WTC11 (cell line): ENCODE data around the gene KAT8. TPM values are rescaled to one million over a fixed set of nuclear protein-coding genes. Genes with fewer than 3 reads are reported as not detected.

Experiments used
- ATAC-seq: fragments of 200-7000 bp; cut with Tn5 transposase; 2 replicates; pipeline ENCODE4 v1.10.0; 2021; ENCODE audit warnings: mild to moderate bottlenecking, moderate library complexity
- CTCF ChIA-PET: fragments of 300-600 bp; sonication (Branson Sonifier 250); formaldehyde crosslinking; loops from one replicate; lab custom pipeline; 2021; ENCODE audit warnings: antibody characterized with exemption; lab: Charles Lee
- POLR2A ChIA-PET: fragments of 350-600 bp; sonication (Branson Sonifier 250); formaldehyde crosslinking; loops from one replicate; lab custom pipeline; 2021; ENCODE audit warnings: antibody characterized with exemption; lab: Charles Lee
- DNase-seq: peaks from one replicate; pipeline ENCODE4 v3.0.0; 2021; ENCODE audit warnings: low spot score
- H3K27ac Mint-ChIP-seq: 2 replicates; pipeline ENCODE4 v1.8.0; 2021; ENCODE audit warnings: mixed read lengths
- H3K27me3 Mint-ChIP-seq: 2 replicates; pipeline ENCODE4 v1.8.0; 2021; ENCODE audit warnings: low read depth, mild to moderate bottlenecking, moderate library complexity, mixed read lengths
- H3K36me3 Mint-ChIP-seq: 2 replicates; pipeline ENCODE4 v1.8.0; 2021; ENCODE audit warnings: mixed read lengths
- H3K4me1 Mint-ChIP-seq: 2 replicates; pipeline ENCODE4 v1.8.0; 2022; ENCODE audit warnings: mixed read lengths
- H3K4me3 Mint-ChIP-seq: 2 replicates; pipeline ENCODE4 v1.8.0; 2021; ENCODE audit warnings: mild to moderate bottlenecking, moderate library complexity, mixed read lengths
- H3K9me3 Mint-ChIP-seq: 2 replicates; pipeline ENCODE4 v1.8.0; 2021; ENCODE audit warnings: mixed read lengths
- CDX4 ChIP-seq: fragments of 250-450 bp; sonication (Bioruptor Pico); IDR thresholded peaks from 2 replicates; pipeline ENCODE4 v1.9.0; 2021; ENCODE audit warnings: moderate library complexity, mild to moderate bottlenecking, inconsistent platforms, borderline replicate concordance
- ELF4 ChIP-seq: sonication (generic); formaldehyde crosslinking; IDR thresholded peaks from 2 replicates; pipeline ENCODE4 v1.8.1; 2022; ENCODE audit warnings: low read depth, mild to moderate bottlenecking, moderate library complexity, missing genetic modification reagents
- EMX1 ChIP-seq: fragments of 250-450 bp; sonication (Bioruptor Pico); IDR thresholded peaks from 2 replicates; pipeline ENCODE4 v1.8.0; 2021; ENCODE audit warnings: mild to moderate bottlenecking
- ESRRA ChIP-seq: sonication (generic); formaldehyde crosslinking; IDR thresholded peaks from 2 replicates; pipeline ENCODE4 v1.8.1; 2022; ENCODE audit warnings: mild to moderate bottlenecking, missing genetic modification reagents, borderline replicate concordance
- FOXK1 ChIP-seq: sonication (generic); formaldehyde crosslinking; IDR thresholded peaks from 2 replicates; pipeline ENCODE4 v1.8.0; 2022; ENCODE audit warnings: mild to moderate bottlenecking, moderate library complexity, missing genetic modification reagents
- GABPB1 ChIP-seq: sonication (generic); formaldehyde crosslinking; IDR thresholded peaks from 2 replicates; pipeline ENCODE4 v1.8.1; 2023; ENCODE audit warnings: mild to moderate bottlenecking, missing genetic modification reagents
- GTF2I ChIP-seq: fragments of 250-450 bp; sonication (Bioruptor Pico); conservative IDR thresholded peaks from 2 replicates; pipeline ENCODE4 v1.4.0; 2021; ENCODE audit warnings: mild to moderate bottlenecking
- JUN ChIP-seq: sonication (generic); formaldehyde crosslinking; IDR thresholded peaks from 2 replicates; pipeline ENCODE4 v1.8.0; 2023; ENCODE audit warnings: mild to moderate bottlenecking, missing genetic modification reagents
- NR2C2 ChIP-seq: sonication (generic); formaldehyde crosslinking; IDR thresholded peaks from 2 replicates; pipeline ENCODE4 v1.8.0; 2022; ENCODE audit warnings: mild to moderate bottlenecking, missing genetic modification reagents
- OVOL2 ChIP-seq: fragments of 250-450 bp; sonication (Bioruptor Pico); IDR thresholded peaks from 2 replicates; pipeline ENCODE4 v1.9.0; 2021; ENCODE audit warnings: mild to moderate bottlenecking, borderline replicate concordance
- RORB ChIP-seq: fragments of 250-450 bp; sonication (Bioruptor Pico); IDR thresholded peaks from 2 replicates; pipeline ENCODE4 v1.9.0; 2021; ENCODE audit warnings: mild to moderate bottlenecking
- SMAD4 ChIP-seq: sonication (generic); formaldehyde crosslinking; IDR thresholded peaks from 2 replicates; pipeline ENCODE4 v1.8.0; 2022; ENCODE audit warnings: mild to moderate bottlenecking, missing genetic modification reagents
- TCF7 ChIP-seq: sonication (generic); formaldehyde crosslinking; IDR thresholded peaks from 2 replicates; pipeline ENCODE4 v1.8.0; 2022; ENCODE audit warnings: mild to moderate bottlenecking, low read depth, missing genetic modification reagents, moderate library complexity
- ZNF121 ChIP-seq: sonication (generic); formaldehyde crosslinking; IDR thresholded peaks from 2 replicates; pipeline ENCODE4 v1.8.0; 2023; ENCODE audit warnings: missing genetic modification reagents
- ZNF219 ChIP-seq: sonication (generic); formaldehyde crosslinking; IDR thresholded peaks from 2 replicates; pipeline ENCODE4 v1.8.0; 2023; ENCODE audit warnings: missing genetic modification reagents, mild to moderate bottlenecking, borderline replicate concordance
- ZNF232 ChIP-seq: sonication (generic); formaldehyde crosslinking; IDR thresholded peaks from 2 replicates; pipeline ENCODE4 v1.8.0; 2022; ENCODE audit warnings: mild to moderate bottlenecking, missing genetic modification reagents
- ZNF317 ChIP-seq: sonication (generic); formaldehyde crosslinking; IDR thresholded peaks from 2 replicates; pipeline ENCODE4 v1.8.1; 2023; ENCODE audit warnings: low read depth, mild to moderate bottlenecking, moderate library complexity, missing genetic modification reagents, borderline replicate concordance
- ZSCAN18 ChIP-seq: fragments of 250-450 bp; sonication (Bioruptor Pico); IDR thresholded peaks from 2 replicates; pipeline ENCODE4 v2.1.2; 2022; ENCODE audit warnings: mild to moderate bottlenecking, moderate library complexity
- total RNA-seq: library from RNA; stranded (reverse); gene quantifications from 3 replicates; pipeline ENCODE4 v1.2.3, GENCODE V29; 2021
- TF ChIP-seq, protein P1 (sequence below): sonication (generic); formaldehyde crosslinking; conservative IDR thresholded peaks from 2 replicates; pipeline ENCODE4 v1.8.1; 2022; ENCODE audit warnings: mild to moderate bottlenecking, missing genetic modification reagents
- TF ChIP-seq, protein P2 (sequence below): sonication (generic); formaldehyde crosslinking; IDR thresholded peaks from 2 replicates; pipeline ENCODE4 v1.8.1; 2022; ENCODE audit warnings: mild to moderate bottlenecking, moderate library complexity, missing genetic modification reagents
- TF ChIP-seq, protein P3 (sequence below): sonication (generic); formaldehyde crosslinking; IDR thresholded peaks from 2 replicates; pipeline ENCODE4 v1.8.1; 2023; ENCODE audit warnings: mild to moderate bottlenecking, moderate library complexity, missing genetic modification reagents
- TF ChIP-seq, protein P4 (sequence below): sonication (generic); formaldehyde crosslinking; IDR thresholded peaks from 2 replicates; pipeline ENCODE4 v1.8.1; 2023; ENCODE audit warnings: mild to moderate bottlenecking, missing genetic modification reagents, moderate library complexity
- TF ChIP-seq, protein P5 (sequence below): fragments of 250-450 bp; sonication (Bioruptor Pico); IDR thresholded peaks from 2 replicates; pipeline ENCODE4 v1.9.0; 2021; ENCODE audit warnings: mild to moderate bottlenecking
- TF ChIP-seq, protein P6 (sequence below): sonication (generic); formaldehyde crosslinking; IDR thresholded peaks from 2 replicates; pipeline ENCODE4 v1.8.0; 2023; ENCODE audit warnings: mild to moderate bottlenecking, missing genetic modification reagents

The KAT8 gene
- total RNA-seq, 1 experiment from 2014 or later = 70.8 TPM

- H3K36me3 Mint-ChIP-seq = peaks cover 29% of the 10 kb centered on the region
- no peaks in the 10 kb centered on the region for H3K4me1 Mint-ChIP-seq
- no peak overlapping the region for H3K4me3 Mint-ChIP-seq
- no peaks in the 10 kb centered on the region for H3K9me3 Mint-ChIP-seq
- peak overlapping the region; percentile 74 for H3K27ac Mint-ChIP-seq
- H3K27me3 Mint-ChIP-seq = no peaks in the 10 kb centered on the region
- ChIA-PET CTCF (interaction anchor here (1.0 kb wide), 1 partner anchor 35 kb away, joined by 3 read pairs; the partner anchor contains the start of gene KAT8), POLR2A (no interaction called here)
- no peak for DNase-seq
- TF ChIP-seq RORB (CRISPR knock-in tag) (no peak), TCF7 (no peak), ZSCAN18 (no peak), CDX4 (no peak), GTF2I (no peak), ZNF232 (CRISPR knock-in tag) (no peak)
- TF ChIP-seq, protein P1, sequence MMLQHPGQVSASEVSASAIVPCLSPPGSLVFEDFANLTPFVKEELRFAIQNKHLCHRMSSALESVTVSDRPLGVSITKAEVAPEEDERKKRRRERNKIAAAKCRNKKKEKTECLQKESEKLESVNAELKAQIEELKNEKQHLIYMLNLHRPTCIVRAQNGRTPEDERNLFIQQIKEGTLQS = no peak
- TF ChIP-seq, protein P2, sequence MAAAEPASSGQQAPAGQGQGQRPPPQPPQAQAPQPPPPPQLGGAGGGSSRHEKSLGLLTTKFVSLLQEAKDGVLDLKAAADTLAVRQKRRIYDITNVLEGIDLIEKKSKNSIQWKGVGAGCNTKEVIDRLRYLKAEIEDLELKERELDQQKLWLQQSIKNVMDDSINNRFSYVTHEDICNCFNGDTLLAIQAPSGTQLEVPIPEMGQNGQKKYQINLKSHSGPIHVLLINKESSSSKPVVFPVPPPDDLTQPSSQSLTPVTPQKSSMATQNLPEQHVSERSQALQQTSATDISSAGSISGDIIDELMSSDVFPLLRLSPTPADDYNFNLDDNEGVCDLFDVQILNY (CRISPR knock-in tag) = no peak
- TF ChIP-seq, all 79 proteins: peak for 0
- ATAC-seq = no peak
Measured at GRCh38 chr16:31082368-31083045, 35.0 kb upstream of the KAT8 start.

- no peak overlapping the region for H3K4me3 Mint-ChIP-seq
- no peak overlapping the region for H3K27ac Mint-ChIP-seq
- H3K27me3 Mint-ChIP-seq = no peaks in the 10 kb centered on the region
- no peaks in the 10 kb centered on the region for H3K9me3 Mint-ChIP-seq
- no peaks in the 10 kb centered on the region for H3K4me1 Mint-ChIP-seq
- ChIA-PET CTCF (interaction anchor here (1.0 kb wide), 1 partner anchor 34 kb away, joined by 3 read pairs; the partner anchor contains the start of gene KAT8), POLR2A (no interaction called here)
- DNase-seq = no peak
- ATAC-seq = no peak
- peaks cover 23% of the 10 kb centered on the region for H3K36me3 Mint-ChIP-seq
- TF ChIP-seq JUN (CRISPR knock-in tag) = no peak
- no peak for TF ChIP-seq ZNF317 (CRISPR knock-in tag)
- TF ChIP-seq RORB (CRISPR knock-in tag) = no peak
- TF ChIP-seq, protein P3, sequence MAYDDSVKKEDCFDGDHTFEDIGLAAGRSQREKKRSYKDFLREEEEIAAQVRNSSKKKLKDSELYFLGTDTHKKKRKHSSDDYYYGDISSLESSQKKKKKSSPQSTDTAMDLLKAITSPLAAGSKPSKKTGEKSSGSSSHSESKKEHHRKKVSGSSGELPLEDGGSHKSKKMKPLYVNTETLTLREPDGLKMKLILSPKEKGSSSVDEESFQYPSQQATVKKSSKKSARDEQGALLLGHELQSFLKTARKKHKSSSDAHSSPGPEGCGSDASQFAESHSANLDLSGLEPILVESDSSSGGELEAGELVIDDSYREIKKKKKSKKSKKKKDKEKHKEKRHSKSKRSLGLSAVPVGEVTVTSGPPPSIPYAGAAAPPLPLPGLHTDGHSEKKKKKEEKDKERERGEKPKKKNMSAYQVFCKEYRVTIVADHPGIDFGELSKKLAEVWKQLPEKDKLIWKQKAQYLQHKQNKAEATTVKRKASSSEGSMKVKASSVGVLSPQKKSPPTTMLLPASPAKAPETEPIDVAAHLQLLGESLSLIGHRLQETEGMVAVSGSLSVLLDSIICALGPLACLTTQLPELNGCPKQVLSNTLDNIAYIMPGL (CRISPR knock-in tag) = no peak
- no peak for TF ChIP-seq ELF4 (CRISPR knock-in tag)
- no peak for TF ChIP-seq ZNF121 (CRISPR knock-in tag)
- TF ChIP-seq, protein P4, sequence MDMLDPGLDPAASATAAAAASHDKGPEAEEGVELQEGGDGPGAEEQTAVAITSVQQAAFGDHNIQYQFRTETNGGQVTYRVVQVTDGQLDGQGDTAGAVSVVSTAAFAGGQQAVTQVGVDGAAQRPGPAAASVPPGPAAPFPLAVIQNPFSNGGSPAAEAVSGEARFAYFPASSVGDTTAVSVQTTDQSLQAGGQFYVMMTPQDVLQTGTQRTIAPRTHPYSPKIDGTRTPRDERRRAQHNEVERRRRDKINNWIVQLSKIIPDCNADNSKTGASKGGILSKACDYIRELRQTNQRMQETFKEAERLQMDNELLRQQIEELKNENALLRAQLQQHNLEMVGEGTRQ (CRISPR knock-in tag) = no peak
- TF ChIP-seq ESRRA = no peak
- TF ChIP-seq EMX1 (CRISPR knock-in tag) = no peak
- TF ChIP-seq ZNF219 (CRISPR knock-in tag) = no peak
- TF ChIP-seq SMAD4 (CRISPR knock-in tag) = no peak
- no peak for TF ChIP-seq NR2C2 (CRISPR knock-in tag)
- no peak for TF ChIP-seq FOXK1 (CRISPR knock-in tag)
- TF ChIP-seq OVOL2 (CRISPR knock-in tag) = no peak
- no peak for TF ChIP-seq GABPB1
- TF ChIP-seq, protein P5, sequence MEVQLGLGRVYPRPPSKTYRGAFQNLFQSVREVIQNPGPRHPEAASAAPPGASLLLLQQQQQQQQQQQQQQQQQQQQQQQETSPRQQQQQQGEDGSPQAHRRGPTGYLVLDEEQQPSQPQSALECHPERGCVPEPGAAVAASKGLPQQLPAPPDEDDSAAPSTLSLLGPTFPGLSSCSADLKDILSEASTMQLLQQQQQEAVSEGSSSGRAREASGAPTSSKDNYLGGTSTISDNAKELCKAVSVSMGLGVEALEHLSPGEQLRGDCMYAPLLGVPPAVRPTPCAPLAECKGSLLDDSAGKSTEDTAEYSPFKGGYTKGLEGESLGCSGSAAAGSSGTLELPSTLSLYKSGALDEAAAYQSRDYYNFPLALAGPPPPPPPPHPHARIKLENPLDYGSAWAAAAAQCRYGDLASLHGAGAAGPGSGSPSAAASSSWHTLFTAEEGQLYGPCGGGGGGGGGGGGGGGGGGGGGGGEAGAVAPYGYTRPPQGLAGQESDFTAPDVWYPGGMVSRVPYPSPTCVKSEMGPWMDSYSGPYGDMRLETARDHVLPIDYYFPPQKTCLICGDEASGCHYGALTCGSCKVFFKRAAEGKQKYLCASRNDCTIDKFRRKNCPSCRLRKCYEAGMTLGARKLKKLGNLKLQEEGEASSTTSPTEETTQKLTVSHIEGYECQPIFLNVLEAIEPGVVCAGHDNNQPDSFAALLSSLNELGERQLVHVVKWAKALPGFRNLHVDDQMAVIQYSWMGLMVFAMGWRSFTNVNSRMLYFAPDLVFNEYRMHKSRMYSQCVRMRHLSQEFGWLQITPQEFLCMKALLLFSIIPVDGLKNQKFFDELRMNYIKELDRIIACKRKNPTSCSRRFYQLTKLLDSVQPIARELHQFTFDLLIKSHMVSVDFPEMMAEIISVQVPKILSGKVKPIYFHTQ = no peak
- TF ChIP-seq, protein P6, sequence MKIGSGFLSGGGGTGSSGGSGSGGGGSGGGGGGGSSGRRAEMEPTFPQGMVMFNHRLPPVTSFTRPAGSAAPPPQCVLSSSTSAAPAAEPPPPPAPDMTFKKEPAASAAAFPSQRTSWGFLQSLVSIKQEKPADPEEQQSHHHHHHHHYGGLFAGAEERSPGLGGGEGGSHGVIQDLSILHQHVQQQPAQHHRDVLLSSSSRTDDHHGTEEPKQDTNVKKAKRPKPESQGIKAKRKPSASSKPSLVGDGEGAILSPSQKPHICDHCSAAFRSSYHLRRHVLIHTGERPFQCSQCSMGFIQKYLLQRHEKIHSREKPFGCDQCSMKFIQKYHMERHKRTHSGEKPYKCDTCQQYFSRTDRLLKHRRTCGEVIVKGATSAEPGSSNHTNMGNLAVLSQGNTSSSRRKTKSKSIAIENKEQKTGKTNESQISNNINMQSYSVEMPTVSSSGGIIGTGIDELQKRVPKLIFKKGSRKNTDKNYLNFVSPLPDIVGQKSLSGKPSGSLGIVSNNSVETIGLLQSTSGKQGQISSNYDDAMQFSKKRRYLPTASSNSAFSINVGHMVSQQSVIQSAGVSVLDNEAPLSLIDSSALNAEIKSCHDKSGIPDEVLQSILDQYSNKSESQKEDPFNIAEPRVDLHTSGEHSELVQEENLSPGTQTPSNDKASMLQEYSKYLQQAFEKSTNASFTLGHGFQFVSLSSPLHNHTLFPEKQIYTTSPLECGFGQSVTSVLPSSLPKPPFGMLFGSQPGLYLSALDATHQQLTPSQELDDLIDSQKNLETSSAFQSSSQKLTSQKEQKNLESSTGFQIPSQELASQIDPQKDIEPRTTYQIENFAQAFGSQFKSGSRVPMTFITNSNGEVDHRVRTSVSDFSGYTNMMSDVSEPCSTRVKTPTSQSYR (CRISPR knock-in tag) = no peak
Measured at GRCh38 chr16:31083081-31083480, 34.4 kb upstream of the KAT8 start.
